AG09319 (cell line): Measurements from ENCODE around the gene RTBDN.
"Not testable (repeated sequence)": the region's sequence is repeated elsewhere in the genome, so short reads cannot be mapped to it uniquely, and the experiment has no call there.

Experiments used
- DNase-seq: peaks from one replicate; pipeline ENCODE4 v3.0.0-alpha.2; 2010; ENCODE audit warnings: low read depth; ENCODE audit errors: extremely low read depth
- TF ChIP-seq, protein P1 (sequence below): IDR thresholded peaks from 2 replicates; pipeline ENCODE4 v1.5.1; 2011; ENCODE audit warnings: low read depth, mild to moderate bottlenecking, inconsistent platforms, low read length, moderate library complexity

Gene RTBDN

DNA sequence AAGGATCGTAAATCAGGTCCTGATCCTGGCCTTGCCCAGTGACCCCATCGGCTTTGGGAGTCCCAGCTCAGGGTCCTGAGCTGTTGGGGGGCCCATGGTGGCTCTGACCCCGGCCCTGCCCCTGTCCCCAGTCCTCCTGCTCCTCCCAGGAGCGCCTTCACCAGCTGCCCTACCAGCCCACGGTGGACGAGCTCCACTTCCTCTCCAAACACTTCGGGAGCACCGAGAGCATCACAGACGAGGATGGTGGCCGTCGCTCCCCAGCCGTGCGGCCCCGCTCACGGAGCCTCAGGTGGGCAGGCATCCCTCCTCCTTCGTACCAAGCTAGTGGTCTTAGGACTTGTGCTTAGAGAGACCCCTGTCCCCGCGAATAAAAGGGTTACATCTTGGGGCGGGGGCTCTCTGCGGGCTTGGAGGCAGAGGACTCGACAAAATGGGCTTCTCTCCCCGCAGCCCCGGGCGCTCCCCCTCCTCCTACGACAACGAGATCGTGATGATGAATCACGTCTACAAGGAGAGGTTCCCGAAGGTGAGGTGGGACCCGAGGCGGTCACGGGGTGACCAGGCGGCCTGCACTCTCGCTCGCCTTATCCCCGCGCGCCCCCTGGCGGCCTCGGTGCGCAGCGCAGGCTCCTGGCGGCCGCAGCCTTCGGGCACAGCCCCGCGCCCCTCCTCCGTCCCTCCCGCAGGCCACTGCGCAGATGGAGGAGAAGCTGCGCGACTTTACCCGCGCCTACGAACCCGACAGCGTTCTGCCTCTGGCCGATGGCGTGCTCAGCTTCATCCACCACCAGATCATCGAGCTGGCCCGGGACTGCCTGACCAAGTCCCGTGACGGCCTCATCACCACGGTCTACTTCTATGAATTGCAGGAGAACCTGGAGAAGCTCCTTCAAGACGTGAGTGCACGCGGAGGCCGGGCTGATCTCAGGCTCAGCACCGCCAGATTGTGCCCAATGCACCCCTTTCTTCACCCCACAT lies 13.1 kb upstream of the RTBDN start:
- peak; percentile 31 for DNase-seq
- TF ChIP-seq, protein P1, sequence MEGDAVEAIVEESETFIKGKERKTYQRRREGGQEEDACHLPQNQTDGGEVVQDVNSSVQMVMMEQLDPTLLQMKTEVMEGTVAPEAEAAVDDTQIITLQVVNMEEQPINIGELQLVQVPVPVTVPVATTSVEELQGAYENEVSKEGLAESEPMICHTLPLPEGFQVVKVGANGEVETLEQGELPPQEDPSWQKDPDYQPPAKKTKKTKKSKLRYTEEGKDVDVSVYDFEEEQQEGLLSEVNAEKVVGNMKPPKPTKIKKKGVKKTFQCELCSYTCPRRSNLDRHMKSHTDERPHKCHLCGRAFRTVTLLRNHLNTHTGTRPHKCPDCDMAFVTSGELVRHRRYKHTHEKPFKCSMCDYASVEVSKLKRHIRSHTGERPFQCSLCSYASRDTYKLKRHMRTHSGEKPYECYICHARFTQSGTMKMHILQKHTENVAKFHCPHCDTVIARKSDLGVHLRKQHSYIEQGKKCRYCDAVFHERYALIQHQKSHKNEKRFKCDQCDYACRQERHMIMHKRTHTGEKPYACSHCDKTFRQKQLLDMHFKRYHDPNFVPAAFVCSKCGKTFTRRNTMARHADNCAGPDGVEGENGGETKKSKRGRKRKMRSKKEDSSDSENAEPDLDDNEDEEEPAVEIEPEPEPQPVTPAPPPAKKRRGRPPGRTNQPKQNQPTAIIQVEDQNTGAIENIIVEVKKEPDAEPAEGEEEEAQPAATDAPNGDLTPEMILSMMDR = peak; percentile 73

DNA sequence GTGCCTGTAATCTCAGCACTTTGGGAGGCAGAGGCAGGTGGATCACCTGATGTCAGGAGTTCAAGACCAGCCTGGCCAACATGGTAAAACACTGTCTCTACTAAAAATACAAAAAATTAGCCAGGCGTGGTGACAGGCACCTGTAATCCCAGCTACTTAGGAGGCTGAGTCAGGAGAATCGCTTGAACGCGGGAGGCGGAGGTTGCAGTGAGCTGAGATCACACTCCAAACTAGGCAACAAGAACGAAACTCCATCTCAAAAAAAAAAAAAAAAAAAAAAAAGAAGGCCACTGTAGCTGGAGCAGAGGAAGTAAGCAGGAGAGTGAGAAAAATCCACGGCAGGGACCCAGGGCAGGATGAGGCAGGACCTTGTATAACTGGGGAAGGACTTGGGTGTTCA lies 12.2 kb upstream of the RTBDN start:
- DNase-seq = not testable (repeated sequence)

DNA sequence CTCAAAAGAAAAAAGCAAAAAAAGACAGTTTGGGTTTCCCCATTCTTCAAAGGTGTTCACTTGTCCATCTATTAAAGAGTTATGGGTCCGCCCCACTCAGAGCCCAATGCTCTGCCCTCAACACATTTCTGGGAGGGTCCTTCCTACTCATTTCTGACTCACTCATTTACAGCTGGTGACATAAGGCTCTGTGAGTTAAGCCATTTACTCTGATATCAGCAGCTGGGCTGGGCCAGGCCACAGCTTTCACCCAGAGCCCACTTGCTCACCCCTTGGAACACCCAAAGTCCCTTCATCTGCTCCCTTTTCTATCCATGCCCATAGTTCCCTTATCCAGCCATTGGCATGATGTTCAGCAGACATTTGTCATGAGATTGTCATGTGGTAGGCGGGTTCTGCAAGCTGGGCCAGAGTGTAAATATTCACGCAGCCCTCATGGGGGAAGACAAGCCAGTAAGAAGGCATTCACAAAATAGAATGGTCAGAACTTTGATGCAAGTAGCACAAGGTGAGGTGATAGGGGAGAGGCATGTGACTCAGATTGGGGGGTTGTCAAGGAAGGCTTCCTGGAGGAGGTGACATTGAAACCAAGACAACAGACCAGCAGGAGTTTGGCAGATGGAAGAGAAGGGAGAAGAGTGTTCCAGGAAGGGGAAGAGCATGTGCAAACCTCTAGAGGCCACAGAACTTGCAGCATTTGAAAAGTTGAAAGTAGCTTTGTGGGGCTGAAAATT lies 9.8 kb upstream of the RTBDN start:
- TF ChIP-seq, protein P1 = no peak
- DNase-seq = no peak

DNA sequence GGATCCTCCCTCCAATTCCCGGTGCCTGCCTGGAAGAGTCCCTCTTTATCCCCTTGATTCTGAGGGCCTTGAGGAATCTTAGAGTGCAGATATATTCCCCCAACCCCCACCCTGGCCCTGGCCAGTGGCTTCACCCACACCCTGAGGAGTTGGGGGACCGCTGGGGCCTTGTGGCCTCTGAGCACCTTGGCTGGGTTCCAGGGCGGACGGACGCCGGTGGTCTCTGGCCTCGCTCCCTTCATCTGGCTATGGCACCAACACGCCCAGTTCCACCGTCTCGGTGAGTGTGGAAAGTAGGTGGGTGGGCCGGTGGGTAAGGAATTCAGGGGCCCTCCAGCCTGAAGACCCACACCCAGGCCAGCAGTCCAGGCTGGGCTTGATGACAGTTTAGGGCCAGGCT lies 8.9 kb upstream of the RTBDN start:
- TF ChIP-seq, protein P1 = no peak
- no peak for DNase-seq

DNA sequence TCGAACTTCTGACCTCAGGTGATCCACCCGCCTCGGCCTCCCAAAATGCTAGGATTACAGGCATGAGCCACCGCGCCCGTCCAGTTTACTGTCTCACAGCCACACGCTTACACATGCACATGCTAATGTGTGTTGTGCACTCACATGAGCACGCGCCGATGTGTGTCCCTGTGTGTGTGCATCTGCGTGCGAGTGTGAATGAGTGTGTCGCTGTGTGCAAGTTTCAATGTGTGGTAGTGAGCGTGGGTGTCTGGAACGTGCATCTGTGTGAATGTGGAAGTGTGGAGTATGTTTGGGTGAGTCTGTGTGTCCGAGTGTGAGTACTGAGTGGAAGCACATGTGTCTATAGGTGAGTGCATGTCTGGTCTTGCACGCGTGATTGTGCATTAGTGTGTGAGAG lies 8.1 kb upstream of the RTBDN start:
- no peak for DNase-seq
- TF ChIP-seq, protein P1 = no peak

DNA sequence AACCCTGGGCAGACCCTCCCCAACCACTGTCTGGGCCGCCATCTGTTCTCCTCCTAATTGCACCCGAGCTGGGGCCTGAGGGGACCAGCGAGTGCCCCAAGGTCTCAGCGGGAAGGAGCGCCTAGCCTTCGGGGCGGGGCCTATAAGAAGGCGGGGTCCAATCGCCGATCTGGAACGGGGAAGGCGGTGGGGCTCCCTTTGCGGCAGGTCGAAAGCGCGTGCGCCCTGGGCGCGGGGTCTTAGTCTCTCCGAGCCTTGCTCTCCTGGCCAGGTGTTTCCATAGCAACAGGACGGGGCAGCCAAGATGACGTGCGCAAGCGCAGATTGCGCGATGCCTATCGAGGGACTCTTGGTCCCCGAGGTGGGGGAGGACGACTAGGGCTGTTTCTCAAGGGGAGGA lies 6.7 kb upstream of the RTBDN start:
- TF ChIP-seq, protein P1 = no peak
- DNase-seq = no peak

DNA sequence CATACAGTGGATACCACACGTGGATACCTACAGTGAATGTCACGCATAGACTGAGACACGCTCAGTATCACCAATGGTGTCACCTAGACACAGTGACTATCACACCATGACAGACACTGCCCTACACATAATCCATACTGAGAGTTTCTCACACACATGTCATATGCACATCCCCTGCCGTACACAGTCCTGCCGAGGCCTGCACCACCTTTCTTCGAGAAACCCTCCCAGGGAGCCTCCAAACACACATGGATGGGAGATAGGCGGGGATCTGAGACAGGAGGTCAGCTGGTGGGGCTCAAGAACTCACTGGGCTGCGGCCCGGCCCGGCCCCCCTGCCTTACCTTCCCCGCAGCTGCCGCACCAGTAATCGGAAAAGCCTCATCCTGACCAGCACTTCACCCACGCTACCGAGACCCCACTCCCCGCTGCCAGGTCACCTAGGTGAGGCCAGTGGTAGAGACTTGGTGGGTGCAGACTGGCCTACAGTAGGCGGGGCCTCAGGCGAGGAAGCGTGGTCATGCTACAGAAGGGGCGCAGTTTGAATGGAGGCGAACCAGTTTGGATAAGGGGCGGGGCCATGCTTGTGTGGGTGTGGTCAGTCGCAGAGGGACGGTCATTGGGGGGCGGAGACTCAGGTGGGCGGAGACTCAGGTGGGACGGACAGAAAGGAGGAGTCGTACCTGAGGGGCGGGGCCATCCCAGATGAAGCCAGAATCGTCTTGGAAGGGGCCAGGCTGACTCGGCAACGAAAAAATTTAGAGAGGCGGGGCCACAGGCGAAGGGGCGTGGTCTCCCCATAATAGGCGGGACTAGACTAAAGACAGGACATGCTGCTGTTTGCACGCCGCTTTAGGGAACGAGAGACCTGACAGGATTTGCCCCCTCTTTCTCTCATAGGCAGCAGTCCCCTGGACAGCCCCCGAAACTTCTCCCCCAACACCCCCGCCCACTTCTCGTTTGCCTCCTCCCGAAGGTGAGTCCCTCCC lies 6.0 kb upstream of the RTBDN start:
- DNase-seq = no peak
- TF ChIP-seq, protein P1 = no peak
